ENCODE data around the gene ARHGAP29.

DNA sequence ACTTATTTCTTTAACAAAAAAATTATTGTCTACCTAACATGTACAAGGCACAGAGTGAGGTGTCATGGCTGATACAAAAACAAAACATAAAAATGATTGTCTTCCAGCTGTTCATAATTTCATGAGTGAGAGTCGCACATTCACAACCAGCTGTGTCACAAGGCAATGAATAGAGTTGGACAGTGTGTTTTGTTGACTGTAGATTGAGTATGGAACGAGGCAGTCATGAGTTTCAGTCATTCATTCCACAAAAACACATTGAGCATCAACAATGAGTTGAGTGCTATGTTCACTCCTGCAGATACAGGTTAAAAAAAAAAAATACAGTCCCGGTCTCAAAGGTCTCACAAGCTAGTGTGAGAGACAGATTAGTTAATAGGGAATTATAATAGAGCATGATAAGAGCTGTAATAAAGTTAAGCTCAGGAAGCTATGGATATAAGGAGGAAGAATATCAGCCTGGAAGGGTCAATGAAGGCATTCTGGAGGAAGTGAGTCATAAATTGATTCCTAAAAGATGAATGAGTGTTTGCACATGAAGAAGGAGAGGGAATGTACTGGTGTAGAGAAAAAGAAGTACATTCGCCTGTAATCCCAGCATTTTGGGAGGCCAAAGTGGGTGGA lies 47.8 kb upstream of the ARHGAP29 start:
- TF ChIP-seq, protein P1, sequence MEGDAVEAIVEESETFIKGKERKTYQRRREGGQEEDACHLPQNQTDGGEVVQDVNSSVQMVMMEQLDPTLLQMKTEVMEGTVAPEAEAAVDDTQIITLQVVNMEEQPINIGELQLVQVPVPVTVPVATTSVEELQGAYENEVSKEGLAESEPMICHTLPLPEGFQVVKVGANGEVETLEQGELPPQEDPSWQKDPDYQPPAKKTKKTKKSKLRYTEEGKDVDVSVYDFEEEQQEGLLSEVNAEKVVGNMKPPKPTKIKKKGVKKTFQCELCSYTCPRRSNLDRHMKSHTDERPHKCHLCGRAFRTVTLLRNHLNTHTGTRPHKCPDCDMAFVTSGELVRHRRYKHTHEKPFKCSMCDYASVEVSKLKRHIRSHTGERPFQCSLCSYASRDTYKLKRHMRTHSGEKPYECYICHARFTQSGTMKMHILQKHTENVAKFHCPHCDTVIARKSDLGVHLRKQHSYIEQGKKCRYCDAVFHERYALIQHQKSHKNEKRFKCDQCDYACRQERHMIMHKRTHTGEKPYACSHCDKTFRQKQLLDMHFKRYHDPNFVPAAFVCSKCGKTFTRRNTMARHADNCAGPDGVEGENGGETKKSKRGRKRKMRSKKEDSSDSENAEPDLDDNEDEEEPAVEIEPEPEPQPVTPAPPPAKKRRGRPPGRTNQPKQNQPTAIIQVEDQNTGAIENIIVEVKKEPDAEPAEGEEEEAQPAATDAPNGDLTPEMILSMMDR (IDR thresholded peaks at IDR 0.05; ENCODE audit: poor library complexity) = no peak
- TF ChIP-seq EZH2 (IDR thresholded peaks at IDR 0.05; ENCODE audit: borderline replicate concordance) = no peak
